ENCODE measurements around the gene CISD3.

CISD3 gene

DNA sequence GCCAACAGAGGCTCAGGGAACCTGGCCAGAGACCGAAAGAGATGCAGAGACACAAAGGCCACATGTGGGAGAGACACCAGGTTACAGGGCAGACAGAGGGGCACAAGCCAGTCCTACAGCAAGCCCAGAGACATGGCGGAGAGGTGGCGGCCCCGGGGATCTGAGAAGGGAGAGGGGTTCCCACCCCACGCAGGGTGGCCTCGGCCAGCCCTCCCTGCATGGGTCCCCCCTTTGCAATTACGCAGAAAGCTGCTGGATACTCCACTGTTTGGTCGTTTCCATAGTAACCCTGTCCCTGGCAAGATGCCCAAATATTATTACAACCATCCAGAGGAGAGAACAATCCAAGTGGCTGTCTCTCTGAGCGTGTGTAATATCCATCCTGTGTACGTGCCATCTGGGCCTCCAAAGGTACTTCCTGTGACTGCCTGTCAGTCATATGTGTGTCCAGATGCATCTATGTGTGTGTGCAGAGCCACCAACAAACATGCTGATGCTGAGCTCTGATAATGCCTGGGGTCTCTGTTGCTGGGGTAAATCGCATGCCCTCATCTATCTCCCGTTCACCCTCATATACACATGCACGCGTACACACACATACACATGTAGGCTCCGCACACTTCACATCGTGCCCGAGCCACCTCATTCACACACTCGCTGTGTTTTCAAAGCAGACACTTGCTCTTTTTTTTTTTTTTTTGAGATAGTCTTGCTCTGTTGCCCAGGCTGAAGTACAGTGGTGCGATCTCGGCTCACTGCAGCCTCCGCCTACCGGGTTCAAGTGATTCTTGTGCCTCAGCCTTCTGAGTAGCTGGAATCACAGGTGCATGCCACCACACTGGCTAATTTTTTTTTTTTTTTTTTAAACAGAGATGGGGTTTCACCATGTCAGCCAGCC is 12.5 kb downstream of the CISD3 start:
- no peak for DNase-seq (ENCODE audit: low read depth in 1 of 2, low spot score in 1 of 2)

GRCh38 chr17:38743556-38744171 is 13.5 kb downstream of the CISD3 start:
- DNase-seq (ENCODE audit: low read depth in 1 of 2, low spot score in 1 of 2): no peak

DNA sequence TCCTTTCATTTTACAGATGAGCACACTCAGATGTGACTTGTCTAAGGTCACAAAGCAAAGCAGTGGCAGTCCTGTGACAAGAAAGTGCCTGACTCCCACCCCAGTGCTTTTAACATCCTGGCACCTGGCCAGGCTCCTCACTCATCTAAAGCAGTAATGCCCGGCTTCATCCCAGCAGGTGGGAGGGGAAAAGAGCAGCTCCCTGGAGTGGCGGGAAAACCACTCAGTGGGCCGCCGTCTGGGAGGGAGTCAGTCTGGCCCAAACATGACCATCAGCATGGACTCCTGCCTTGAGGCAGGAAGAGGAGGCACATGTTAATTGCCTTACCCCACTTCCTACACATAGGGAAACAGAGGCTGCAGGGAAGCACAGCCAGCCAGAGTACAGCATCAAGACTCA is 15.4 kb downstream of the CISD3 start:
- no peak for DNase-seq (ENCODE audit: low read depth in 1 of 2, low spot score in 1 of 2)

DNA sequence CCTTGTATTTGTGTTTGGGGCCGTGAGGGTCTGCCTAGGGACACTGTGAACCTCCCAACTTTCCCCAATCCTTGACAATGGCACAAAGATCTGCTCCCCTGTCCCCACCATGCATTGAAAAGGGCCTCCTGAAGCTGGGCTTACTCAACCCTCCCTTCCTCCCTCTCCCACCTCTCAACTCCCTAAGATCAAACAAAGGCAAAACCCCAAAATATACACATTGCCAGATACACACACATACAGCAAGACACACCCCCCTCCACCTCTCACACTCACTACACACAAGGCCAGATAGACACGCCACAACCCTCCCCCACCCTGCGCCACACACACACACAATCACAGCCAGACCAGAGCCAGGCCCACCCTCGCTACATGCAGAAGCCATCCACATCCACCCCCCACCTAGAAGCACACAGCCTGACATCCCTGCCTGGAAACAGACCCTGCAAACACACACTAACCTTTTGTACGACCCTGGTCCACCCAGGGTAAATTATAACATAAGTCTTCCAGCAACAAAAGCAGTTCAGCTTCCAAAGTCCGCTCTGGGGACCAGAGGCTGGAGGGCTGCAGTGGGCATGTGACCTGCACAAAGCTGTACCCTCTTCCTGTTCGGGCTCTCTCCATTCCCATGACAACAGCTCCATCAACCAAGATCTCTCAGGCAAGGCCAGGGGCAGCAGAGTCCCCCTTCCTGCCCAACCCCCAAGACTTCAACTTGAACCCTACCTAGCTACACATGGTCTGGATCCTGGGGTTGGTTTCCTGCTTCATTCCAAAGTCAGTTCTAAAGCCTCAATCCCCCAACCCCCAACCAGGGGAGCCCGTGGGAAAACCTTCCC is 16.1 kb downstream of the CISD3 start:
- no peak for DNase-seq (ENCODE audit: low read depth in 1 of 2, low spot score in 1 of 2)

GRCh38 chr17:38746849-38747462 is 16.8 kb downstream of the CISD3 start:
- no peak for DNase-seq (ENCODE audit: low read depth in 1 of 2, low spot score in 1 of 2)

DNA sequence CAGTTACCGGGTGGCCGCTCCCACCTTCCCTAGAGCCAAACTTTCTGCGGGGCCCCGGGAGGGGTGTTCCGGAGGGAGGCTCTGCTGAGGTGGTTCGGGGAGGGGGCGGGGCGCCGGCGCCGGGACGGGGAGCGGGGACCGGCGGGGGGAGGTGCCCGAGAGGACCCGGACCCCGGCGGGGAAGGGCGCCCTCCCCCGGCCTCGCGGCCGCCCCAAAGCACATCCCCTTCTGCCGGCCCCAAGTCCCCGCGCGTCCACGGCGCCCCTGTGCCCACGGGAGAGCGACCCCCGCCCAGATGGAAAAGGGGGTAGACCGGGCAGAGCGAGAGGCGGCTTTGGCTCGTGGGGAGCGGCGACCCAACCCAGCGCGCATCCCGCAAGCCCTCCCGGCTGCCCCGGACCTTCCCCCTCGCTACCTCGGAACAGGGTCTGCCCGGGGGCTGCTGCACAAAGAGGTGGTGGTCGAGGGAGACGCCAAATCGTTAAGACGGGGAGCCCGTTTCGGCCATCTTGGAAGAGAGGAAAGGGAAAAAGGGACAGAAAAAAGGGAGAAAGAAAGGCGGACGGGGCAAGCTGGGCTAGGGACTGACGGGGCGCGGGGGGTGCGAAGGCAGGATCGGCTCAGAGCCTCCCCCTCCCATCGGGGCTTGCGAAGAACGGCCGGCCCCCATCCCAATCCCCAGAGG is 17.5 kb downstream of the CISD3 start:
- no peak for DNase-seq (ENCODE audit: low read depth in 1 of 2, low spot score in 1 of 2)

DNA sequence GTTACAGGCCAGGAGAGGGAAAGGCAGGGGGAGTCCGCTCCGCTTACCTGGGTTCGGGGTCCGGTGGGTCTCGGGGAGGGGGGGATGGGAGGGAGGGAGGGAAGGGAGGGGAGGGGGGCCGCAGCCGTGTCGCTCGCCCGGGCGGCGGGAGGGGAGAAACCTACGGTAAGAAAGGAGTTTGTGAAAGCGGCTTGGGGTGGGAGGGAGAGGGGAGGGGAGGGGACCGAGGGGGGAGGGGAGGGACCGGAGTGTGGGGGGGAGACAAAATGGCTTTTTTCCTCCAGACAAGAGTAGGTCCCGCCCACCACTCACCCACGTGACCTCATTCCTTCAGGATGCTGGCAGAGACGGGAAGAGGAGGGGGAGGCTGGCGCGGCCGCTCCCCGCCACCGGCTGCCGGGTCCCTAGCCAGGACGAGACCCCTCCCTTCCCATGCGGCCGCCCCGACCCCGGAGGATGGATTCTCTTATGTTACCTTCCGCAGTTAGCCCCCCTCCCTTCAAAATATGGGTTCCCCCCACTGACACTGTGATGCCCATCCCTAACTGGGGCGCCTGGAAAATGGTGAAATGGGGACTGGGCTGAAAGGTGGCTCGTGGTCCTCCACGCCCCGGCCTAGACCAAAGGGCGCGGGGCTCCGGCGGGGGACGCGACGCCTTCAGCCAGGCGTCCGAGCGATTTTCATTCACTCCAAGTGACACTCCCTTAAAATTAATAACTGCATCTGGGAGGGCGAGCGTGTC is 18.2 kb downstream of the CISD3 start, which contains the start of gene PCGF2:
Gene PCGF2, minus strand, starts transcription at position 188 of the 743 bp plus-strand sequence. CDS start 7,934 bp downstream, outside the sequence.
- DNase-seq (ENCODE audit: low read depth in 1 of 2, low spot score in 1 of 2): no peak

DNA sequence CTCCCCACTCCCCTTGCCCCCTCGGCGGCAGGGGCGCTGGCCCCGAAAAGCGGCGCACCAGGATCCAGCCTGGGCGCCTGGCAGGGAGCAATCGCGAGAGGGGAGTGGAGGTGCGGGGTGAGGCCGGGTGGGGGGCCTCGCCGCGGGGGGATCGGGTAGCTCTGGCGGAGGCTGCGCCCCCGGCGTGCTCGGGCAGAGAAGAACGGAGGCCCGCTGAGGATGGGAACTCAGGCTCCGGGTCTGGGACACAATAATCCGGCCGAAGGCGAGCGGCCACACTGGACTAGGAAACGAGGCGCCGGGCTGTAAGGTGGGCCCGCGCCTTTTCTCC is 18.7 kb downstream of the CISD3 start:
- no peak for DNase-seq (ENCODE audit: low read depth in 1 of 2, low spot score in 1 of 2)

DNA sequence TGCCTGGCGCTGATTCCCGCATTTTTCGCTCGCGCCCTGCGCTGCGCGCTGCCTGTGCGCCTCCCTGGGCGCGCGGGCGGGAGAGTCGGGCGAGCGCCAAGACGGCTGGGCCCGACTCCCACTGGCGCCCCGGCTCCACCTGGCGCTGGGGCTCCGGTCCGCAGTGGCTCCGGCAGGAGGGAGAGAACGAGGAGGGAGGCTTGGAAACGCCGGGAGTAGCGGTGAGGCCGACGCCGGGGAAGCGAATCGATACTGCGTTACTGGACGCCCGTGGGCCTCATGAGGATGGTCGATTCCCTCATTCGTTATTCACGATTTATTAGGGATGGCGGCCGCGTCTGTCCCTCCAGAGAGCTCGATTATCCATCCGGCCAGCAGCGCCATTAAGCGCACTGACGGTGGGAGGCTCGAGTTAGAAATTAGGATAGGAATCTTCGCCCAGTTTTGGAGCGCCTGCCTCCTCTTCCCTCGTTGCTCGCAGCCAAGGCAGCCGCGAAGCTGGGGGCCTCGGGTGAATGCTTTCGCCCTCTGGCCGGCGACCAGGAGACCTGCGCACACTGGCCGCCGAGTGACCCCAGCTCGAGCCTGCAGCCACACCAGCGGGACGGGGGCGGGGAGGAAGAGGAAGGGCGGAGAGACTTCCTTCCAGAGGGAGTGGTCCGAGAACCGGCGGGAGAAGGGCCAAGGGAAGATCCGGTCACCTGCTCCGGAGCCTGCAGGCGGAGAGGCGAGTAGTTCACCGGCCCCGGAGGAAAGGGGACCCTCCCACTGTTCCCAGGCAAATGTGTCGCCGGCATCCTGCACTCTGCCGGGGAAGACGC is 19.3 kb downstream of the CISD3 start:
- DNase-seq (ENCODE audit: low read depth in 1 of 2, low spot score in 1 of 2): no peak

- DNase-seq (ENCODE audit: low read depth in 1 of 2, low spot score in 1 of 2): no peak
Observed at GRCh38 chr17:38750044-38750311, 19.8 kb downstream of the CISD3 start.

DNA sequence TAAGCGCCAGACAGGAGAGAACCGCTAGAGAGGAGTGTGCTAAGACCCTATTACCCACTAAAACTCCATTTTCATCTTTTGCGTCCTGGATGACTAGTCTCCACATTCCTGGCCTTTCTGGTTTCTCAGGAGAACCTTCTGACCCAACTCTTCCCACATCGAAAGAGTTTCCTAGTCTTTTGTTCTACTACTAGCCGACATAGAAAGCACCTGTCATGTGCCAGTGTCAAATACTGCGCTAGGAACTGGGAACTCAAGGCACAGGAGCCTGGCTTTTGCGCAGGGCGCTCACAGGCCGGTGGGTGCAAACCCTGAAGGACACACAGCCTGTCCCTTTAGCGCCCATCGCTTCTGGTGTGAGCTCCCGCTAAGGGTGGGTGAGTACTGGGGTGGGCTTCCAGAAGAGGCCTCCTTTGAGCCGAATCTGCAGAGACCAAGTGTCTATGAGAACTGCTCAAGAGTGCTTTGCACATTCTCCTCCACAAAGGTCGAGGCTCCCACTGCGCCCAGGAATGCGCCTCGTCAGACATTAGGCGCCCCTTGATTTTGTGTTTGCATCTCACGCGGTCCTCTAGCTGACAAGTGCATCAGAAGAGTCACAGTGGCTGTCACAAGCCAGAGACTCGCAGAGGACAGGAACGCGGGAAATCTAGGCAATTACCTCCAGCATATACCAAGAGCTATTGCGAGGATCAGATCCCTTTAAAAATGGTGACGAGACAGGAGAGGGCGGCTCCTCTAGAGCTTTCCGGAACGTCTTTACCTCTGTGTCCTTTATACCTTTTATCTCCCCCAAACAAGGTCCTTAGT is 20.4 kb downstream of the CISD3 start:
- no peak for DNase-seq (ENCODE audit: low read depth in 1 of 2, low spot score in 1 of 2)

DNA sequence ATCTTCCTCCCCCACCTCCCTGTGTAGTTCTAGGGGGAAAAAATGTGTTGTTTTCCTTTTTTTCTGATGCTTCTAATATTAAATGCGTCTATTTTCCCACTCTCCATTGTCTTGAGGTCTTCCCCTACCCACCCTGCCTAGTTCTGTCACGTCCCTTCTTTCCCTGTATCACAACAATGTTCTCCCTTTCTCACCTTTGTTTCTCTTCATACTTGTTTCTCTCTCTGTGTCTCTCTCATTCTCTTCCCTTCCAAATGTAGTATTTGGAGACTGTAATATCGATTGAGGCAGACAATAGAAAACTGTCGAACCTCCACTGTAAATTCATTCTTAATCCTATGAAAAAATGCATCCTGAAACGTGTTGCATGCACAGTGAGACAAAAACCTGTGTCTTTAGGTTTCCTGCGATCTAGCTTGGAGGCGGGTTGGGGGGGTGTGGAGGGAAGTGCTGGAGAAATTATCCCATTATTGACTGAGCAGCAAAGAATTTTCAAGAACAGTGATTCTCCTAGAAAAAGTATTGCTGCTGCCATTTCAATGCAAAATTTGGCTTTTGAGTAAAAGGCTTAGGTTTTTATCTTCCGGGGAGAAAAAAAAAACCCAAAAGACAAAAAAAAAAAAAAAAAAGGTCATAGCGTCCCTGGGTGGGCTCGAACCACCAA is 21.1 kb downstream of the CISD3 start:
- DNase-seq (ENCODE audit: low read depth in 1 of 2, low spot score in 1 of 2): no peak

- DNase-seq (ENCODE audit: low read depth in 1 of 2, low spot score in 1 of 2): peak; percentile 78 to 93
Observed at GRCh38 chr17:38751808-38752307, 21.7 kb downstream of the CISD3 start.

GRCh38 chr17:38752308-38753070 is 22.3 kb downstream of the CISD3 start, which contains the start of gene PSMB3:
Gene PSMB3 (plus strand): TSS chr17:38752741. CDS start chr17:38752827, 86 bp downstream.
- DNase-seq (ENCODE audit: low read depth in 1 of 2, low spot score in 1 of 2): peak; percentile 89 to 98

GRCh38 chr17:38753071-38753506 is 22.9 kb downstream of the CISD3 start:
- DNase-seq (ENCODE audit: low read depth in 1 of 2, low spot score in 1 of 2): no peak

DNA sequence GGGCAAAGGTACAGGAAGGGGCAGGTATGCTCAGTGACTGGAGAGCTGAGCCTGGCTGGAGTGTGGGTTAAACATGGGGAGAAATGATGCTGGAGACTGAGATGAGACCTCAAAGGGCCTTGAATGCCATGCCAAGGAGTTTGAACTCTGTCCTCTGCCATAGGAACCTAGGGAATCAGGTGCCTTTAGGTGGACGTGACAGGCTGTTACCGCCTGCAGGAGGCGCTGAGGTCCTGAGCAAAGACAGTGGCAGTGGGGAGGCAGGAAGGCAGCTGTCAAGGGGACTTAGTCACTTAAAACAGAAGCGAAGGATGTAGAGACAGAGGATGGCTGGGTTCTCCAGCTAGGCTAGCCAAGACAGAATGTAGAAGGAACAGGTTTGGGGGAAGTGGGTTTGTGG is 31.5 kb downstream of the CISD3 start:
- no peak for DNase-seq (ENCODE audit: low read depth in 1 of 2, low spot score in 1 of 2)

GRCh38 chr17:38762231-38762630 is 32.1 kb downstream of the CISD3 start:
- no peak for DNase-seq (ENCODE audit: low read depth in 1 of 2, low spot score in 1 of 2)

All from activated CD4-positive, alpha-beta T cell treated with anti-CD3 and anti-CD28 coated beads, Interleukin-2, amount 50 U/mL, for 24 hours (primary cell).